HepG2 (cell line): ENCODE results near the gene TRIM8. TPM values are rescaled to one million over a fixed set of nuclear protein-coding genes. Genes with fewer than 3 reads are reported as not detected.

ENCODE experiments used
- KDM4B ChIP-seq: sonication (generic); formaldehyde crosslinking; IDR thresholded peaks from 2 replicates; pipeline ENCODE4 v1.4.0; 2020; ENCODE audit warnings: missing genetic modification reagents
- MIER3 ChIP-seq: IDR thresholded peaks from 2 replicates; pipeline ENCODE4 v1.6.1; 2016; ENCODE audit warnings: missing compliant biosample characterization, borderline replicate concordance
- TCF7L2 ChIP-seq: IDR thresholded peaks from 2 replicates; pipeline ENCODE4 v1.6.1; 2011; ENCODE audit warnings: mild to moderate bottlenecking, low read depth, low read length, moderate library complexity
- ZEB1 ChIP-seq: IDR thresholded peaks from 2 replicates; pipeline ENCODE4 v1.6.1; 2012; ENCODE audit warnings: mild to moderate bottlenecking, low read depth, inconsistent platforms; ENCODE audit not compliant: insufficient replicate concordance
- ZFP36 ChIP-seq: fragments of 150-350 bp; IDR thresholded peaks from 2 replicates; pipeline ENCODE4 v1.6.1; 2018; ENCODE audit warnings: borderline replicate concordance, low read length, low read depth; ENCODE audit not compliant: partially characterized antibody
- ZNF782 ChIP-seq: sonication (generic); formaldehyde crosslinking; IDR thresholded peaks from 2 replicates; pipeline ENCODE4 v1.4.0; 2020; ENCODE audit warnings: missing genetic modification reagents, mild to moderate bottlenecking, borderline replicate concordance
- polyA plus RNA-seq, 8 experiments: library from polyadenylated mRNA; depleted of rRNA in 3 of 8; stranded (reverse) in 7 of 8; unstranded in 1 of 8; fragments of >200 nt; fragmentation: Illumina TruSeq in 4 of 8; extraction: Trizol in 4 of 8; gene quantifications; 2 replicates each; pipeline versions ENCODE4 v1.2.1 to v1.2.3, GENCODE V29; 2011 to 2016; ENCODE audit warnings: low read depth in 4 of 8, missing spikeins in 1 of 8, mixed read lengths in 1 of 8; ENCODE audit not compliant: insufficient read depth in 1 of 8
- total RNA-seq, 5 experiments: library from RNA; depleted of rRNA; stranded (reverse); fragments of >200 nt; fragmentation: Illumina TruSeq; extraction: Trizol; gene quantifications; 2 replicates each; pipeline ENCODE4 v1.2.3, GENCODE V29; 2016; ENCODE audit warnings: low read depth in 1 of 5
- TF ChIP-seq, protein P1 (sequence below): sonication (generic); formaldehyde crosslinking; IDR thresholded peaks from 2 replicates; pipeline ENCODE4 v1.5.0; 2020; ENCODE audit warnings: missing genetic modification reagents
- TF ChIP-seq, protein P2 (sequence below), 2 experiments: sonication (generic) in 1 of 2; formaldehyde crosslinking in 1 of 2; IDR thresholded peaks; 2 replicates each; pipeline versions ENCODE4 v1.4.0 to v1.6.1; 2016 to 2020; ENCODE audit warnings: borderline replicate concordance in 1 of 2, low read depth in 1 of 2, mild to moderate bottlenecking in 1 of 2, missing genetic modification reagents in 1 of 2
- TF ChIP-seq, protein P3 (sequence below): sonication (generic); formaldehyde crosslinking; IDR thresholded peaks from 2 replicates; pipeline ENCODE4 v1.4.0; 2020; ENCODE audit warnings: missing genetic modification reagents
- TF ChIP-seq, protein P4 (sequence below): sonication (generic); formaldehyde crosslinking; IDR thresholded peaks from 2 replicates; pipeline ENCODE4 v1.8.0; 2022; ENCODE audit warnings: missing genetic modification reagents, mild to moderate bottlenecking, borderline replicate concordance
- TF ChIP-seq, protein P5 (sequence below): sonication (generic); formaldehyde crosslinking; IDR thresholded peaks from 2 replicates; pipeline ENCODE4 v1.9.0; 2021; ENCODE audit warnings: missing genetic modification reagents, borderline replicate concordance
- TF ChIP-seq, protein P6 (sequence below): sonication (generic); formaldehyde crosslinking; IDR thresholded peaks from 2 replicates; pipeline ENCODE4 v1.8.0; 2022; ENCODE audit warnings: low read depth, missing genetic modification reagents
- TF ChIP-seq, protein P7 (sequence below): sonication (generic); formaldehyde crosslinking; IDR thresholded peaks from 2 replicates; pipeline ENCODE4 v1.4.0; 2020; ENCODE audit warnings: missing genetic modification reagents

TRIM8 gene
- total and polyA plus RNA-seq, 2 of the 13 experiments (the other 11 are each of a cell fraction or from before 2014, with no cell fraction given): 38.9 to 66.5 TPM

DNA sequence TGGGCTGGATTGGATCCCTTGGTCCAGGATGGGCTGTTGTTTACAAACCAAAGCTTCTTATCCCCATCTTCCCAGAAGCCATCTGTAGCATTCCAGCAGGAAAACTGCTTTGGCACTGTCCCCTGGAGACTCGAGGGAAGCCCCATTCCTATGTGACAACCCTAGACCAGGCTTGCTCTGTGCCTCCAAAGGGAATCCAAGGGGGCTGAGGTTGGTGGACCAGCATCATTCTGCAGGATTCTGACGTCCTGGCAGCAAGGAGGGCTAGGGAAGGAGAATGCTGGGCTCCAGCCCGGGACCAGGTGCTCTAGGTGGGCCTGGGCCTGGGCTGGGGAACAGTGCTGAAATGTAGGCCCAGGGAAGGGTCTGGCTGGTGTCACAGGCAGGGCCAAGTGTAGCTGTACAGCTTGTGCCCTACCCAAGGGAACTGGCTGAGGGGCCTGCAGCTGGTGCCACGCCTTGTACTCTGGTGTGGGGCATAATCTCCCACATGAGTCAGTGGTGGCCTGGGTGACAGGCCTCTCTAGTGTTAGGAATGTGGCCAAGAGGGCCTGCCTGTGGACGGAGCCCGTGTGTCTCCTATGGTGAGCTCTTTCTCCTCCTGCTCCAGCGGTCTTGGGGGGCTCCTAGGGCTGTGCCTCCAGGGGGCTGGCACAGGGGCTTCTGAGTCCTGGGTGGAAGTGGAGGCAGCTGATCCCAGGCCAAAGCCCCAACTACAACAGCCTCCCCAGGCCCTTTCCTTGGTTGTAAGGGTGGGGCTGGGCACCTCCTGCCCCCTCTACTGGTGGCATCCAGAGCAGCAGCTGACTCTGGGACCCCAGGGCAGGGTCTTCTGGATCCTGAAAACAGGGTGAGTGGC, 25.2 kb downstream of the TRIM8 start (continued):
- TF ChIP-seq, protein P1, sequence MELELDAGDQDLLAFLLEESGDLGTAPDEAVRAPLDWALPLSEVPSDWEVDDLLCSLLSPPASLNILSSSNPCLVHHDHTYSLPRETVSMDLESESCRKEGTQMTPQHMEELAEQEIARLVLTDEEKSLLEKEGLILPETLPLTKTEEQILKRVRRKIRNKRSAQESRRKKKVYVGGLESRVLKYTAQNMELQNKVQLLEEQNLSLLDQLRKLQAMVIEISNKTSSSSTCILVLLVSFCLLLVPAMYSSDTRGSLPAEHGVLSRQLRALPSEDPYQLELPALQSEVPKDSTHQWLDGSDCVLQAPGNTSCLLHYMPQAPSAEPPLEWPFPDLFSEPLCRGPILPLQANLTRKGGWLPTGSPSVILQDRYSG (CRISPR knock-in tag): no peak
- TF ChIP-seq ZEB1 (no peak), TCF7L2 (no peak), KDM4B (CRISPR knock-in tag) (no peak), MIER3 (no peak), ZNF782 (no peak), ZFP36 (no peak)
- TF ChIP-seq, protein P2, sequence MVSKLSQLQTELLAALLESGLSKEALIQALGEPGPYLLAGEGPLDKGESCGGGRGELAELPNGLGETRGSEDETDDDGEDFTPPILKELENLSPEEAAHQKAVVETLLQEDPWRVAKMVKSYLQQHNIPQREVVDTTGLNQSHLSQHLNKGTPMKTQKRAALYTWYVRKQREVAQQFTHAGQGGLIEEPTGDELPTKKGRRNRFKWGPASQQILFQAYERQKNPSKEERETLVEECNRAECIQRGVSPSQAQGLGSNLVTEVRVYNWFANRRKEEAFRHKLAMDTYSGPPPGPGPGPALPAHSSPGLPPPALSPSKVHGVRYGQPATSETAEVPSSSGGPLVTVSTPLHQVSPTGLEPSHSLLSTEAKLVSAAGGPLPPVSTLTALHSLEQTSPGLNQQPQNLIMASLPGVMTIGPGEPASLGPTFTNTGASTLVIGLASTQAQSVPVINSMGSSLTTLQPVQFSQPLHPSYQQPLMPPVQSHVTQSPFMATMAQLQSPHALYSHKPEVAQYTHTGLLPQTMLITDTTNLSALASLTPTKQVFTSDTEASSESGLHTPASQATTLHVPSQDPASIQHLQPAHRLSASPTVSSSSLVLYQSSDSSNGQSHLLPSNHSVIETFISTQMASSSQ (IDR thresholded peaks at IDR 0.05; ENCODE audit: low read depth): no peak
- TF ChIP-seq, protein P2 (CRISPR knock-in tag; IDR thresholded peaks at IDR 0.05; ENCODE audit: borderline replicate concordance): no peak
- TF ChIP-seq, protein P3, sequence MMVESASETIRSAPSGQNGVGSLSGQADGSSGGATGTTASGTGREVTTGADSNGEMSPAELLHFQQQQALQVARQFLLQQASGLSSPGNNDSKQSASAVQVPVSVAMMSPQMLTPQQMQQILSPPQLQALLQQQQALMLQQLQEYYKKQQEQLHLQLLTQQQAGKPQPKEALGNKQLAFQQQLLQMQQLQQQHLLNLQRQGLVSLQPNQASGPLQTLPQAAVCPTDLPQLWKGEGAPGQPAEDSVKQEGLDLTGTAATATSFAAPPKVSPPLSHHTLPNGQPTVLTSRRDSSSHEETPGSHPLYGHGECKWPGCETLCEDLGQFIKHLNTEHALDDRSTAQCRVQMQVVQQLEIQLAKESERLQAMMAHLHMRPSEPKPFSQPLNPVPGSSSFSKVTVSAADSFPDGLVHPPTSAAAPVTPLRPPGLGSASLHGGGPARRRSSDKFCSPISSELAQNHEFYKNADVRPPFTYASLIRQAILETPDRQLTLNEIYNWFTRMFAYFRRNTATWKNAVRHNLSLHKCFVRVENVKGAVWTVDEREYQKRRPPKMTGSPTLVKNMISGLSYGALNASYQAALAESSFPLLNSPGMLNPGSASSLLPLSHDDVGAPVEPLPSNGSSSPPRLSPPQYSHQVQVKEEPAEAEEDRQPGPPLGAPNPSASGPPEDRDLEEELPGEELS: no peak
- TF ChIP-seq, protein P4, sequence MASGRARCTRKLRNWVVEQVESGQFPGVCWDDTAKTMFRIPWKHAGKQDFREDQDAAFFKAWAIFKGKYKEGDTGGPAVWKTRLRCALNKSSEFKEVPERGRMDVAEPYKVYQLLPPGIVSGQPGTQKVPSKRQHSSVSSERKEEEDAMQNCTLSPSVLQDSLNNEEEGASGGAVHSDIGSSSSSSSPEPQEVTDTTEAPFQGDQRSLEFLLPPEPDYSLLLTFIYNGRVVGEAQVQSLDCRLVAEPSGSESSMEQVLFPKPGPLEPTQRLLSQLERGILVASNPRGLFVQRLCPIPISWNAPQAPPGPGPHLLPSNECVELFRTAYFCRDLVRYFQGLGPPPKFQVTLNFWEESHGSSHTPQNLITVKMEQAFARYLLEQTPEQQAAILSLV (CRISPR knock-in tag): no peak
- TF ChIP-seq, protein P5, sequence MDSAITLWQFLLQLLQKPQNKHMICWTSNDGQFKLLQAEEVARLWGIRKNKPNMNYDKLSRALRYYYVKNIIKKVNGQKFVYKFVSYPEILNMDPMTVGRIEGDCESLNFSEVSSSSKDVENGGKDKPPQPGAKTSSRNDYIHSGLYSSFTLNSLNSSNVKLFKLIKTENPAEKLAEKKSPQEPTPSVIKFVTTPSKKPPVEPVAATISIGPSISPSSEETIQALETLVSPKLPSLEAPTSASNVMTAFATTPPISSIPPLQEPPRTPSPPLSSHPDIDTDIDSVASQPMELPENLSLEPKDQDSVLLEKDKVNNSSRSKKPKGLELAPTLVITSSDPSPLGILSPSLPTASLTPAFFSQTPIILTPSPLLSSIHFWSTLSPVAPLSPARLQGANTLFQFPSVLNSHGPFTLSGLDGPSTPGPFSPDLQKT: no peak
- TF ChIP-seq, protein P6, sequence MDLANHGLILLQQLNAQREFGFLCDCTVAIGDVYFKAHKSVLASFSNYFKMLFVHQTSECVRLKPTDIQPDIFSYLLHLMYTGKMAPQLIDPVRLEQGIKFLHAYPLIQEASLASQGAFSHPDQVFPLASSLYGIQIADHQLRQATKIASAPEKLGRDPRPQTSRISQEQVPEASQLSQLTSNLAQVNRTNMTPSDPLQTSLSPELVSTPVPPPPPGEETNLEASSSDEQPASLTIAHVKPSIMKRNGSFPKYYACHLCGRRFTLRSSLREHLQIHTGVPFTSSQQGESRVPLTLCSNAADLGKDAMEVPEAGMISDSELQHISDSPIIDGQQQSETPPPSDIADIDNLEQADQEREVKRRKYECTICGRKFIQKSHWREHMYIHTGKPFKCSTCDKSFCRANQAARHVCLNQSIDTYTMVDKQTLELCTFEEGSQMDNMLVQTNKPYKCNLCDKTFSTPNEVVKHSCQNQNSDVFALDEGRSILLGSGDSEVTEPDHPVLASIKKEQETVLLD (CRISPR knock-in tag): no peak
- TF ChIP-seq, protein P7, sequence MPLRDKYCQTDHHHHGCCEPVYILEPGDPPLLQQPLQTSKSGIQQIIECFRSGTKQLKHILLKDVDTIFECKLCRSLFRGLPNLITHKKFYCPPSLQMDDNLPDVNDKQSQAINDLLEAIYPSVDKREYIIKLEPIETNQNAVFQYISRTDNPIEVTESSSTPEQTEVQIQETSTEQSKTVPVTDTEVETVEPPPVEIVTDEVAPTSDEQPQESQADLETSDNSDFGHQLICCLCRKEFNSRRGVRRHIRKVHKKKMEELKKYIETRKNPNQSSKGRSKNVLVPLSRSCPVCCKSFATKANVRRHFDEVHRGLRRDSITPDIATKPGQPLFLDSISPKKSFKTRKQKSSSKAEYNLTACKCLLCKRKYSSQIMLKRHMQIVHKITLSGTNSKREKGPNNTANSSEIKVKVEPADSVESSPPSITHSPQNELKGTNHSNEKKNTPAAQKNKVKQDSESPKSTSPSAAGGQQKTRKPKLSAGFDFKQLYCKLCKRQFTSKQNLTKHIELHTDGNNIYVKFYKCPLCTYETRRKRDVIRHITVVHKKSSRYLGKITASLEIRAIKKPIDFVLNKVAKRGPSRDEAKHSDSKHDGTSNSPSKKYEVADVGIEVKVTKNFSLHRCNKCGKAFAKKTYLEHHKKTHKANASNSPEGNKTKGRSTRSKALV (CRISPR knock-in tag): 0 out of 2 replicates have a peak, but pooled peaks have one; percentile 62
